Hematopoietic multipotent progenitor cell treated with erythropoietin and hydrocortisone succinate and interleukin-3 and kit ligand, for 17 days (in vitro differentiated cells): ENCODE measurements around the gene SAP30BP.
"Not testable (repeated sequence)": the region's sequence is repeated elsewhere in the genome, so short reads cannot be mapped to it uniquely, and the experiment has no call there.

Experiments used
- DNase-seq: peaks from one replicate; pipeline ENCODE4 v3.0.0-alpha.2; 2015; ENCODE audit warnings: low spot score

Gene SAP30BP

GRCh38 chr17:75634376-75634740 is 32.8 kb upstream of the SAP30BP start:
- no peak for DNase-seq

- DNase-seq, result peak; percentile 74
Measured at GRCh38 chr17:75634754-75635609, 32.2 kb upstream of the SAP30BP start.

DNA sequence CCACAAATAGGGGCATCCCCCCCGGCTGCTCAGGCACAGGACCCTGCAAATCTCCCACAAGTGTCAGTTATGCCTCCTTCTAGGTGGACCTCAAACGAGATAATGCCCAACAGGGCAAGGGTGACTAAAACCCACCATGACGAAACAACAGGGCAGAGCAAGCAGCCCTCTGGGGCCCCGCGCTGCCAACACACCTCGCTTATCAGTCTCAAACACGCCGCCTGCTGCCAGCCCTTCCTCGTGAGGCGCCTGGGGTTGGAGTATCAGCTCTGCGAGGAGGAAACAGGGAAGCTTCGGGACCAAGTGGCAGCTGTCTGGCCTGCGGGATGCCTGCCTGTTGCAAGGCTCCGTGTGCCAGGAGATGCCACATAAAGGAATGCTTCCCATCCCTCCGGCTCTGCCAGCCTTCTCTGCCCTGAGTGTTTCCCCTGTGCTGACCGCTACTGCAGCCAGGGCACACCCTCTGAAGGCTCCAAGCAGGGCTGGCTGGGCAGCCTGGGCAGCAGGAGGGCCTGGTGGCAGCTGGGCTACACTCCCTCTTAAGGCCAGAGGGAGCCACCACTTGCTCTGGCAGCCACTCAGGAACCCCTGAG is 31.4 kb upstream of the SAP30BP start:
- DNase-seq, result peak; percentile 94

DNA sequence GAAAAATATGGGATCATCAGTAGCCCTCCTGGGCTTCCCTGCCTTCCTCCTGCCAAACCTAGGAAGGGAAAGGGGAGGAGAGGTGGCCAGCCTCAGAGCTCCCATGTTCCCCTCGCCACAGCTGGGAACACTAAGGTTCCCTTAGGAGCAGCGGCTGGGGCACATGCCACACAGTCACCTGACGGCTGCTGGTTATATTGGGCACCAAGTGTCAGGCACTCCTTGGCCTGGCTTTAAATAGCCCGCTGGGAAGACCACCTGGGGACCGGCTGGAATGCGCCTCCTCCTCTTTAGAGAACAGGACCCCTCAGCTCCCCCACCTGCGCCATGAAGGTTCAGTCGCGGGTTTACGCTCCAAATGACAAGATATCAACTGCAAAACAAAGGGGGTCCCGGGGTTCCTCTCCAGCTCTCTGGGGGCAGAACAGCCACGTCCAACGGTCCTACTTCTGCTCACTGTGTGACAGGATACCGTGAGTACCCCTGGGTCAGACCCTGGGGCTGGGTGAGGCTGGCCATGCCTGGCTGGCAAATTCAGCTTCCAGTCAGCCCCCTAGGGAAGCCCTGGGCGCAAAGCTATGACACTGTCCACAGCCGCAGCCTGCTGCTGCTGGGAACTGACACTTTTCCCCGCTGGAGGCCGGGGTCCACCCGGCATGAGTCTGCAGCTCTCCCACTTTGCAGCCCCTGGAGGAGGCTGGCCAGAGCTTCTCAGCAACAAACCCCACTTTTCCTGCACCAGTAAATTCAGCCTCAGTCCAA is 30.6 kb upstream of the SAP30BP start:
- DNase-seq, result no peak

- peak; percentile 88 for DNase-seq
Measured at GRCh38 chr17:75637143-75637538, 30.0 kb upstream of the SAP30BP start.

GRCh38 chr17:75637551-75637950 is 29.6 kb upstream of the SAP30BP start:
- peak; percentile 66 for DNase-seq

DNA sequence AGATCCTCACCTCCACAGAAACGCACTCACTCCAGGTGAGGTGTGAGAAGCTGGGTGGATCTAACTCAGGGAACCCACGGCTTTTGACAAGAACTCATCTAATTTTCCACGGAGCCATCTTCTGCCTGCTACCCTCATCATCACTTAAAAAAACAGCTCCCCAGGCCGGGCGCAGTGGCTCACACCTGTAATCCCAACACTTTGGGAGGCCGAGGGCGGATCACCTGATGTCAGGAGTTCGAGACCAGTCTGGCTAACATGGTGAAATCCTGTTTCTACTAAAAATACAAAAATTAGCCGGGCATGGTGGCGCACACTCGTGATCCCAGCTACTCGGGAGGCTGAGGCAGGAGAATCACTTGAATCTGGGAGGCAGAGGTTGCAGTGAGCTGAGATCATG is 29.1 kb upstream of the SAP30BP start:
- not testable (repeated sequence) for DNase-seq

- DNase-seq, result no peak
Measured at GRCh38 chr17:75638893-75639292, 28.2 kb upstream of the SAP30BP start.

- peak; percentile 16 for DNase-seq
Measured at GRCh38 chr17:75639327-75639726, 27.8 kb upstream of the SAP30BP start.

DNA sequence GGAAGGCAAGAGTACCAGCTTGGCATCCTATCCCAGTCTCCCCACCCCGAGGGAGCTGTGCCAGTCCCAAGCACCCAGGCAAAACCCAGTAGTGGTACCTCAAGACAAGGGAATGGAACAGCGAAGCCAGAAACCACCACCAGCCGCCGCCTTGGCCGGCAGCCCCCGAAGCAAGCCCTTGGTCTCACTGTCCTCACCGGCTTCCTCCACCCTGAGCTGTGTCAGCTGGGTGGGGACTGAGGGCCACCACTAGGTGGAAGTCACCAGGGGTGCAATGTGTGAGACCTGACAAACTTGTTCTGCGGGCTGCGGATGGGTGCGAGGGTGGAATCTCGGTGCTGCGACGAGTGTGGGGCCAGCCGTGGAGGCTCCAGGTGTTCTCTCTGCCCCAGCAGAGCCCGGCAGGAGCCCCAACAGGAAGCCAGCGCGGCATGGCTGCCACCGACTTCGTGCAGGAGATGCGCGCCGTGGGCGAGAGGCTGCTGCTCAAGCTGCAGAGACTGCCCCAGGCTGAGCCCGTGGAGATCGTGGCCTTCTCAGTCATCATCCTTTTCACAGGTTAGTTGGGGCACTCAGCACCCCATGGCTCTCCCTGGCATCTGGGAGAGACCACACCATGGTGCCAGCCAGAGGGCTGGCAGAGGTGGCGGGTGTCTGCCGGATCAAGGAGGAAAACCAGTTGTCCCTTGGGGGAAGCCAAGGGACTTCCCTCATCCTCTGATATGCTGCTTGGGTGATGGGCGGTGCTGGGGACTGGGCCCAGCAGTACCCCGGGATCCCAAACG is 27.2 kb upstream of the SAP30BP start:
- peak; percentile 55 for DNase-seq

DNA sequence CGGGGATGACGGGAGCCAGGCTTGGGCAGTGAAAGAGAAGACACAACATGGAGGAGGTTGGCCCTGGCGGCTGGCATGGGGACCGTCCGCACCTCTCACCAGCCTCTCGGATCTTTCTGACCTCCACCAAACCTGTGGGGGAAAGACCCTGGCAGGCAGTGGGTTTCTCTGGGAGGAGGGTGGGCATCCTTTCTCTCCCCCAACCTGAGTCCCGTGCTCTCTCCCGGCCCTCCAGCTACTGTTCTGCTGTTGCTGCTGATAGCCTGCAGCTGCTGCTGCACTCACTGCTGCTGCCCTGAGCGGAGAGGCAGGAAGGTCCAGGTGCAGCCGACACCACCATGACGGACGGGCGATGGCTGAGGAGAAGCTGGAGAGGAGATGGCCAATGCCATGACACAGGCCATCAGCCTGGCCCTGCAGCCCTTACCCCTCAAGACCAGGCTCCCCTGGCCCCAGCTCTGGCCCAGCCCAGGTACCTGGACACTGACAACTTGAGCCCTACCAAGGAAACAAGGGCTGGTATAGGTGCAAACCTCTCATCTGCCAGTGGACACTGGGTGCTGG is 26.5 kb upstream of the SAP30BP start:
- DNase-seq, result no peak

DNA sequence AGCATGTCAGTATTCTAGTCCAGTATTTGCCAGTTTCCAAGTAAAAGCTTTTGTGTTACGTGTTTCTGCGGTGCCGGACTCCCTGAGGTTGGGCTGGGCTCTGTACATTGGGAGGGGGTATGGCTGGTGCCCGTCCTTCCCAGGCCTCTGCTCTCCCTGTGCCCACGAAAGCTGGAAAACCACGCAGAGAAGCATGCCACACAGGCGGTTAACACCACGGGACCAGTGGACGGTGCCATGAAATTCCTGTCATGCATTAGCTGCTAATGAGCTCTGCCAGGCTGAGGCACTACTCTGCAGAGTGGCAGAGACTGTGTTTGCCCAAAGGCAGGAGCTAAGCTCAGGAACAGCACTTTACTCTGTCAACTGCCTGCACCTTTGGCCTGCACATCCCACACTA is 25.8 kb upstream of the SAP30BP start:
- no peak for DNase-seq

DNA sequence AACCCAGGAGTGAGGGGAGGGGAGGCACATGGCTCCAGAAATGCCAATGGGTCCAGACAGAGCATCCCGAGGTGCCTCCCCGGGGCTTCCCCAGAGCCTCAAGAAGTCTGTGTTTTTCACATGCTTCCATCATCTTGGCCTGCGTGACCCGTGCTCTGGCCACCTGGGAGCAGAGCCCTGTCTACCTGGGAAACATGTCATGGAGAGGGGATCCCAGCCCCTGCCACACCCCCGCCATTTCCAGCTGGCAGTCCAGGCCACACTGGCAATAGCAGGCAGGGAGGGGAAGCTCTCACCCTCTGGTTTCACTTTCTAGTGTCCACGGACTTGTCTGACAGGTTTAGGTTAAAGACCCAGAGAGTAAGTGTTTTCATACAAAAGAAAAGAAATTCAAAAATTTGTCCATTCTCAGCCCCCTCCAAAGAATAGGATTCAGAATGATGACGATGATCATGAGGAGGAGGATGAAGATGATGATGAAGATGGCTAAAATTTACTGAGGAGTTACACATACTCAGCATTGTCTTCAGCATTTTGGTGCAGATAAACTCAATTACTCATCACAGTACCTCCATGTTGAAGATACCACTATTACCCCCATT is 24.9 kb upstream of the SAP30BP start:
- DNase-seq, result no peak

- DNase-seq, result peak; percentile 84
Measured at GRCh38 chr17:75642784-75643642, 24.1 kb upstream of the SAP30BP start.

- DNase-seq, result no peak
Measured at GRCh38 chr17:75643643-75644017, 23.5 kb upstream of the SAP30BP start.

GRCh38 chr17:75645501-75645888 is 21.6 kb upstream of the SAP30BP start:
- DNase-seq, result peak; percentile 48

- no peak for DNase-seq
Measured at GRCh38 chr17:75645889-75646637, 21.1 kb upstream of the SAP30BP start.

DNA sequence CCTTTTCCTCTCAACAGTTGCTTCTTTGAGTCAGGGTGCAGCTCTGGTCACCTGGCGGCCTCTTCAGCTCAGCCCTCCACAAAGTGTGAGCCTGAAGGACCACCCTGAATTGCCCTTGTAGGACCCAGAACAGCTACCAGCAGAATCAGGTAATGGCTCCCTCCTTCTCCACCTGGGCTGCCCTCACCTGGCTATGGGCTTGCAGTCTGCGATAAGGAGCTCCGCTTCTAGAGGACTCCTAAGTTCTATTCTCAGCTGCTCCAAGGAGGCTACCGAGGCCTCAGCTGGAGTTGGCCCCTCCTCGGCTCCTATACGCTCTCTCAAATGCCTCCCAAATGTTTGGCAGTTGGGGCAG is 20.5 kb upstream of the SAP30BP start:
- no peak for DNase-seq

DNA sequence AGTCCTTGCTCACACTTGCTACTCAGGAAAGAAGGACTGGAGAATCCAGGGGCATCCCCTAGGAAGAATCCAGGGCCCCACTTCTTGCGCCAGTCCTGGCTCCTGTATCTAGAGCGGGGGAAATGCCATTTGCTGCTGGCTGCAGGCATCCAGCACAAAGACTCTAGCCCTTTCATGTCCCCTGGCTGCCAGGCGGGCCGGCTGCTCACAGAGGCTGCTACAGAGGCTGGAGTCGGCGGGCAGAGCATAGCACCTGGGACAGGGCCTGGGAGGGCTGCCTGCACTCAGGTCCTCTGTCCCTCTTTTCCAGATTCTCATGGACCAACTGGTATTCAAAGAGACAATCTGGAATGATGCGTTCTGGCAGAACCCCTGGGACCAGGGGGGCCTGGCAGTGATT is 20.1 kb upstream of the SAP30BP start:
- DNase-seq, result no peak

DNA sequence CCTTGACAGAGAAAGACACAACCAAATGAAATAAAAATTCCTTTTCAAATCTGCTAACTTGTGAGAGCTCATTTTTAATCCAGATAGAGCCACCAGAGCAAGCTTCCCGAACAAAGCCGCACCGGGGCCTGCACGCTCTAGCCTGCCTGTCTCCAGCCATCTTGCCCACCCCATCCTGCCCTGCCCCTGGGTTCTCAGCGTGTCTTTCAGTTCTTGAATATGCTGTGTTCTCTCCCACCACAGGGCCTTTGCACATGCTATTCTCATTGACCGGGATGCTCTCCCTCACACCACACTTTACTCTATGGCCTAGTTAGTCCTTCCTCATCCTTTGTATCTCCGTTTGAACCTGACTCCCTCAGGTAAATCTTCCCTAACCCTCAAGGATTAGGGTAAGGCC is 19.2 kb upstream of the SAP30BP start:
- DNase-seq, result no peak
